ENCODE results near the gene TAS1R2. TPM values are rescaled to one million over a fixed set of nuclear protein-coding genes. Genes with fewer than 3 reads are reported as not detected.
A peak's percentile ranks its signal among the peaks of the same experiment; 100 is the strongest.

TAS1R2 gene
- total and polyA plus RNA-seq, 2 of the 13 experiments (the other 11 are each of a cell fraction or from before 2014, with no cell fraction given), result not detected

DNA sequence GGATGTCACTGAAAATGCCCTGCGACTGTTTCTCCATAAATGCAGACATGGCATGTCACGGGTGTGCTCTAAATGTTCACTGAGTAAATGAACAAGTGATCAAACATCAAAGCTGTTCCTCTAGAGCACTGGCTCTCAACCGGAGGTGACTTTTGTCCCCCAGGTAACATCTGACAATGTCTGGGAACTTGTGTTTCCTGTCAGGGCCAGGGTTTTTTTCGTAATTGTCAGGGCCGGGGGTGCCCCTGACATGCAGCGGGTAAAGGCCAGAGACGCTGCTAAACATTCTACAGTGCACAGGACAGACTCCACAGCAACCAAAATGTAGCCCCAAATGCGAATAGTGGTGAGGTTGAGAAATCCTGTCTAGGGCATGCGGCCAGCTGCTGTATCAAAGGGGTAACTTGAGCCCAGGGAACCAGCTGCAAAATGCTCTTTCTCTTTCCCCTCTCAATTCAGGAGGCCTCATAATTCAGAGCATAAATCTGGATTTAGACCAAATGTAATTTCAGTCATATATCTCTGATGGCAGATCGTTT lies 40.9 kb upstream of the TAS1R2 start (continued):
- TF ChIP-seq, protein P1, sequence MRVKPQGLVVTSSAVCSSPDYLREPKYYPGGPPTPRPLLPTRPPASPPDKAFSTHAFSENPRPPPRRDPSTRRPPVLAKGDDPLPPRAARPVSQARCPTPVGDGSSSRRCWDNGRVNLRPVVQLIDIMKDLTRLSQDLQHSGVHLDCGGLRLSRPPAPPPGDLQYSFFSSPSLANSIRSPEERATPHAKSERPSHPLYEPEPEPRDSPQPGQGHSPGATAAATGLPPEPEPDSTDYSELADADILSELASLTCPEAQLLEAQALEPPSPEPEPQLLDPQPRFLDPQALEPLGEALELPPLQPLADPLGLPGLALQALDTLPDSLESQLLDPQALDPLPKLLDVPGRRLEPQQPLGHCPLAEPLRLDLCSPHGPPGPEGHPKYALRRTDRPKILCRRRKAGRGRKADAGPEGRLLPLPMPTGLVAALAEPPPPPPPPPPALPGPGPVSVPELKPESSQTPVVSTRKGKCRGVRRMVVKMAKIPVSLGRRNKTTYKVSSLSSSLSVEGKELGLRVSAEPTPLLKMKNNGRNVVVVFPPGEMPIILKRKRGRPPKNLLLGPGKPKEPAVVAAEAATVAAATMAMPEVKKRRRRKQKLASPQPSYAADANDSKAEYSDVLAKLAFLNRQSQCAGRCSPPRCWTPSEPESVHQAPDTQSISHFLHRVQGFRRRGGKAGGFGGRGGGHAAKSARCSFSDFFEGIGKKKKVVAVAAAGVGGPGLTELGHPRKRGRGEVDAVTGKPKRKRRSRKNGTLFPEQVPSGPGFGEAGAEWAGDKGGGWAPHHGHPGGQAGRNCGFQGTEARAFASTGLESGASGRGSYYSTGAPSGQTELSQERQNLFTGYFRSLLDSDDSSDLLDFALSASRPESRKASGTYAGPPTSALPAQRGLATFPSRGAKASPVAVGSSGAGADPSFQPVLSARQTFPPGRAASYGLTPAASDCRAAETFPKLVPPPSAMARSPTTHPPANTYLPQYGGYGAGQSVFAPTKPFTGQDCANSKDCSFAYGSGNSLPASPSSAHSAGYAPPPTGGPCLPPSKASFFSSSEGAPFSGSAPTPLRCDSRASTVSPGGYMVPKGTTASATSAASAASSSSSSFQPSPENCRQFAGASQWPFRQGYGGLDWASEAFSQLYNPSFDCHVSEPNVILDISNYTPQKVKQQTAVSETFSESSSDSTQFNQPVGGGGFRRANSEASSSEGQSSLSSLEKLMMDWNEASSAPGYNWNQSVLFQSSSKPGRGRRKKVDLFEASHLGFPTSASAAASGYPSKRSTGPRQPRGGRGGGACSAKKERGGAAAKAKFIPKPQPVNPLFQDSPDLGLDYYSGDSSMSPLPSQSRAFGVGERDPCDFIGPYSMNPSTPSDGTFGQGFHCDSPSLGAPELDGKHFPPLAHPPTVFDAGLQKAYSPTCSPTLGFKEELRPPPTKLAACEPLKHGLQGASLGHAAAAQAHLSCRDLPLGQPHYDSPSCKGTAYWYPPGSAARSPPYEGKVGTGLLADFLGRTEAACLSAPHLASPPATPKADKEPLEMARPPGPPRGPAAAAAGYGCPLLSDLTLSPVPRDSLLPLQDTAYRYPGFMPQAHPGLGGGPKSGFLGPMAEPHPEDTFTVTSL (CRISPR knock-in tag; IDR thresholded peaks at IDR 0.05; ENCODE audit: borderline replicate concordance), result peak; percentile 86; the same call in 1 of the 2 replicates
- TF ChIP-seq MED13 (CRISPR knock-in tag; IDR thresholded peaks at IDR 0.05) (0 out of 2 replicates have a peak, but pooled peaks have one; percentile 29), ZNF678 (CRISPR knock-in tag; IDR thresholded peaks at IDR 0.05) (no peak), PPARG (CRISPR knock-in tag; conservative IDR thresholded peaks at IDR 0.05) (peak; percentile 95), SIX4 (CRISPR knock-in tag; IDR thresholded peaks at IDR 0.05) (peak; percentile 47; the same call in 1 of the 2 replicates), ZNF296 (CRISPR knock-in tag; conservative IDR thresholded peaks at IDR 0.05) (no peak), SUZ12 (IDR thresholded peaks at IDR 0.05; ENCODE audit: low read depth, low read length) (no peak), ZNF720 (CRISPR knock-in tag; IDR thresholded peaks at IDR 0.05) (no peak), ZNF550 (CRISPR knock-in tag; IDR thresholded peaks at IDR 0.05; ENCODE audit: borderline replicate concordance) (no peak), MAFG (CRISPR knock-in tag; IDR thresholded peaks at IDR 0.05) (no peak), PTBP1 (IDR thresholded peaks at IDR 0.05; ENCODE audit: low read depth, low read length, poor library complexity, severe bottlenecking) (no peak), ZFP37 (CRISPR knock-in tag; IDR thresholded peaks at IDR 0.05; ENCODE audit: borderline replicate concordance) (0 out of 2 replicates have a peak, but pooled peaks have one; percentile 24), ZNF274 (CRISPR knock-in tag; IDR thresholded peaks at IDR 0.05) (0 out of 2 replicates have a peak, but pooled peaks have one; percentile 43), ZSCAN21 (CRISPR knock-in tag; IDR thresholded peaks at IDR 0.05; ENCODE audit: borderline replicate concordance) (no peak), ZNF674 (CRISPR knock-in tag; IDR thresholded peaks at IDR 0.05; ENCODE audit: low read depth) (no peak), HOXA7 (CRISPR knock-in tag; IDR thresholded peaks at IDR 0.05) (no peak), NR2F2 (IDR thresholded peaks at IDR 0.05; ENCODE audit: borderline replicate concordance, low read depth) (peak; percentile 75; the same call in 1 of the 2 replicates), ARNT2 (CRISPR knock-in tag; IDR thresholded peaks at IDR 0.05; ENCODE audit: low read depth) (no peak; the same call in 1 of the 2 replicates), GZF1 (CRISPR knock-in tag; IDR thresholded peaks at IDR 0.05) (no peak), ZNF124 (CRISPR knock-in tag; IDR thresholded peaks at IDR 0.05) (peak; percentile 29; the same call in 1 of the 2 replicates), GABPB1 (CRISPR knock-in tag; IDR thresholded peaks at IDR 0.05) (peak; percentile 53; the same call in 1 of the 2 replicates)
- TF ChIP-seq, protein P2, sequence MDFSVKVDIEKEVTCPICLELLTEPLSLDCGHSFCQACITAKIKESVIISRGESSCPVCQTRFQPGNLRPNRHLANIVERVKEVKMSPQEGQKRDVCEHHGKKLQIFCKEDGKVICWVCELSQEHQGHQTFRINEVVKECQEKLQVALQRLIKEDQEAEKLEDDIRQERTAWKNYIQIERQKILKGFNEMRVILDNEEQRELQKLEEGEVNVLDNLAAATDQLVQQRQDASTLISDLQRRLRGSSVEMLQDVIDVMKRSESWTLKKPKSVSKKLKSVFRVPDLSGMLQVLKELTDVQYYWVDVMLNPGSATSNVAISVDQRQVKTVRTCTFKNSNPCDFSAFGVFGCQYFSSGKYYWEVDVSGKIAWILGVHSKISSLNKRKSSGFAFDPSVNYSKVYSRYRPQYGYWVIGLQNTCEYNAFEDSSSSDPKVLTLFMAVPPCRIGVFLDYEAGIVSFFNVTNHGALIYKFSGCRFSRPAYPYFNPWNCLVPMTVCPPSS (IDR thresholded peaks at IDR 0.05), result no peak
- TF ChIP-seq, protein P3, sequence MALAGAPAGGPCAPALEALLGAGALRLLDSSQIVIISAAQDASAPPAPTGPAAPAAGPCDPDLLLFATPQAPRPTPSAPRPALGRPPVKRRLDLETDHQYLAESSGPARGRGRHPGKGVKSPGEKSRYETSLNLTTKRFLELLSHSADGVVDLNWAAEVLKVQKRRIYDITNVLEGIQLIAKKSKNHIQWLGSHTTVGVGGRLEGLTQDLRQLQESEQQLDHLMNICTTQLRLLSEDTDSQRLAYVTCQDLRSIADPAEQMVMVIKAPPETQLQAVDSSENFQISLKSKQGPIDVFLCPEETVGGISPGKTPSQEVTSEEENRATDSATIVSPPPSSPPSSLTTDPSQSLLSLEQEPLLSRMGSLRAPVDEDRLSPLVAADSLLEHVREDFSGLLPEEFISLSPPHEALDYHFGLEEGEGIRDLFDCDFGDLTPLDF (CRISPR knock-in tag; IDR thresholded peaks at IDR 0.05), result no peak
- TF ChIP-seq, protein P4, sequence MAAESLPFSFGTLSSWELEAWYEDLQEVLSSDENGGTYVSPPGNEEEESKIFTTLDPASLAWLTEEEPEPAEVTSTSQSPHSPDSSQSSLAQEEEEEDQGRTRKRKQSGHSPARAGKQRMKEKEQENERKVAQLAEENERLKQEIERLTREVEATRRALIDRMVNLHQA (CRISPR knock-in tag; IDR thresholded peaks at IDR 0.05), result no peak

Data from HepG2 (cell line).